ENCODE data around the gene SOCS2. TPM values are rescaled to one million over a fixed set of nuclear protein-coding genes. Genes with fewer than 3 reads are reported as not detected.

Gene SOCS2
- total and polyA plus RNA-seq, 2 donors from 2014 or later = 25.7 to 32.2 TPM

GRCh38 chr12:93595351-93595750, 22.9 kb downstream of the SOCS2 start:
- Histone ChIP-seq H3K9me3 (ENCODE audit: control insufficient read depth in 2 of 3, insufficient read depth in 1 of 3, low read length in 3 of 3) (no peaks in the 10 kb centered on the region), H3K4me3 (ENCODE audit: low read length in 3 of 3) (peak overlapping the region in 2 of 3 donors; percentile 11 to 36), H3K4me1 (ENCODE audit: control insufficient read depth in 2 of 3, insufficient read depth in 2 of 3, low read depth in 1 of 3, low read length in 3 of 3) (peaks cover 0 to 5% (median 3%) of the 10 kb centered on the region in 3 donors), H3K9ac (ENCODE audit: low read length in 3 of 3) (peak overlapping the region in 2 of 3 donors; percentile 53 to 83), H3K27ac (ENCODE audit: low read depth in 2 of 2, low read length in 2 of 2) (peak overlapping the region; percentile 60 to 90), H3K36me3 (ENCODE audit: control insufficient read depth in 2 of 3, insufficient read depth in 3 of 3, low read length in 3 of 3) (no peaks in the 10 kb centered on the region), H3K27me3 (ENCODE audit: control insufficient read depth, insufficient read depth, low read length) (no peaks in the 10 kb centered on the region)
- DNase-seq = peak in 1 of 5 donors; percentile 26
- no peak for FAIRE-seq
- intact Hi-C loops (cut with DNase I) = no loop called here
- TF ChIP-seq CTCF (IDR thresholded peaks at IDR 0.05; ENCODE audit: borderline replicate concordance, extremely low read depth, insufficient read depth) = no peak

GRCh38 chr12:93597608-93598007, 25.1 kb downstream of the SOCS2 start:
- no peak for DNase-seq
- Histone ChIP-seq H3K27ac (ENCODE audit: low read depth in 2 of 2, low read length in 2 of 2) (peak overlapping the region in 1 of 2 donors; percentile 33), H3K36me3 (ENCODE audit: control insufficient read depth in 2 of 3, insufficient read depth in 3 of 3, low read length in 3 of 3) (no peaks in the 10 kb centered on the region), H3K4me3 (ENCODE audit: low read length in 3 of 3) (no peak overlapping the region), H3K27me3 (ENCODE audit: control insufficient read depth, insufficient read depth, low read length) (no peaks in the 10 kb centered on the region), H3K9me3 (ENCODE audit: control insufficient read depth in 2 of 3, insufficient read depth in 1 of 3, low read length in 3 of 3) (no peaks in the 10 kb centered on the region), H3K4me1 (ENCODE audit: control insufficient read depth in 2 of 3, insufficient read depth in 2 of 3, low read depth in 1 of 3, low read length in 3 of 3) (peaks cover 0 to 7% (median 5%) of the 10 kb centered on the region in 3 donors), H3K9ac (ENCODE audit: low read length in 3 of 3) (no peak overlapping the region)
- intact Hi-C loops (cut with DNase I) = no loop called here
- no peak for TF ChIP-seq CTCF (IDR thresholded peaks at IDR 0.05; ENCODE audit: borderline replicate concordance, extremely low read depth, insufficient read depth)
- no peak for FAIRE-seq

- FAIRE-seq (no peak), DNase-seq (no peak)
- H3K9me3 ChIP-seq (ENCODE audit: control insufficient read depth in 2 of 3, insufficient read depth in 1 of 3, low read length in 3 of 3) = no peaks in the 10 kb centered on the region
These were observed 26.7 kb downstream of the SOCS2 start for GRCh38 chr12:93599192-93599591.

More at GRCh38 chr12:93599192-93599591, 26.7 kb downstream of the SOCS2 start:
- no peak overlapping the region for H3K4me3 ChIP-seq (ENCODE audit: low read length in 3 of 3)
- intact Hi-C loops (cut with DNase I) = no loop called here
- no peaks in the 10 kb centered on the region for H3K36me3 ChIP-seq (ENCODE audit: control insufficient read depth in 2 of 3, insufficient read depth in 3 of 3, low read length in 3 of 3)
- no peak overlapping the region for H3K27ac ChIP-seq (ENCODE audit: low read depth in 2 of 2, low read length in 2 of 2)
- H3K9ac ChIP-seq (ENCODE audit: low read length in 3 of 3) = no peak overlapping the region
- peaks cover 0 to 14% (median 9%) of the 10 kb centered on the region in 3 donors for H3K4me1 ChIP-seq (ENCODE audit: control insufficient read depth in 2 of 3, insufficient read depth in 2 of 3, low read depth in 1 of 3, low read length in 3 of 3)
- no peak for TF ChIP-seq CTCF (IDR thresholded peaks at IDR 0.05; ENCODE audit: borderline replicate concordance, extremely low read depth, insufficient read depth)
- H3K27me3 ChIP-seq (ENCODE audit: control insufficient read depth, insufficient read depth, low read length) = no peaks in the 10 kb centered on the region

Measured in kidney (tissue), 14 donors.